ENCODE data around the gene MIAT. TPM values are rescaled to one million over a fixed set of nuclear protein-coding genes. Genes with fewer than 3 reads are reported as not detected.
A peak's percentile ranks its signal among the peaks of the same experiment; 100 is the strongest.

MIAT gene
- total and polyA plus RNA-seq, 9 of the 15 experiments (the other 6 are each of a cell fraction or from before 2014, with no cell fraction given), result 0.03 to 0.93 (median 0.34) TPM

DNA sequence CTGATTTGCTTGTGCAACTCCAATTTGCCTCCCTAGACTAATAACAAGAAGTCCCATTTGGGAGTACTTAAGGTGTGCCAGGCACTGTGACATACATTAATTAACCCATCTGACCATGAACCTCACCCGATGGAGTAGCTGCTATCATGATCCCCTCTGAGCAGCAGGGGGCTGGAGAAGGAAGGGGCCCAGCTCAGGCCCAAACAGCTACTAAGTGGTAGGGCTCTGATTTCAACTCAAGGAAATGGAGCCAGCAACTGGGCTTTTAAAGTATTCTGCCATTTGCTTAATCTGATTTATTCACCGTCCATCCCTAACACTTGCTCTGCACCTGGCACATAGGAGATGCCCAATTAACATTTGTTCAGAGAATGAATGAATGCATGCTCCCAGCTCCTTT is 40.7 kb upstream of the MIAT start:
- 42% methylated on average over 2 of the region's 2 CpGs for WGBS (ENCODE audit: insufficient coverage, low coverage, missing lambda C conversion rate)
- no peaks in the 10 kb centered on the region for H4K20me1 ChIP-seq (replicated peaks; ENCODE audit: control insufficient read depth, insufficient read depth, low read length)
- intact Hi-C loops (cut with micrococcal nuclease), result no loop called here
- CTCF ChIA-PET (ENCODE audit: low intra/inter-chr PET ratio), result no interaction called here
- POLR2A ChIA-PET, result interaction anchor here (0.7 to 1.2 kb wide), 2 partner anchors 20 to 262 kb away, joined by 3 to 4 read pairs; no protein-coding TSS in a partner anchor
- peak overlapping the region; percentile 83 for H2AFZ ChIP-seq (ENCODE audit: low read depth, low read length)
- H3K9me3 ChIP-seq (replicated peaks; ENCODE audit: control insufficient read depth, insufficient read depth, low read depth, low read length), result no peaks in the 10 kb centered on the region
- no peak for ATAC-seq
- H3K36me3 ChIP-seq (ENCODE audit: control insufficient read depth, insufficient read depth, low read length), result no peaks in the 10 kb centered on the region
- H3K4me2 ChIP-seq (ENCODE audit: insufficient read depth, low read length), result no peak overlapping the region
- in situ Hi-C loops (cut with MboI), result no loop called here
- H3K4me1 ChIP-seq (replicated peaks in 1 of 2; ENCODE audit: control insufficient read depth in 2 of 2, insufficient read depth in 2 of 2, low read length in 2 of 2), result peaks cover 41 to 45% of the 10 kb centered on the region in 2 experiments
- DNase-seq (ENCODE audit: extremely low read depth in 1 of 4, low spot score in 3 of 4), result peak in 1 of 4 experiments; percentile 25
- no peak for FAIRE-seq
- no peaks in the 10 kb centered on the region for H3K9me1 ChIP-seq (ENCODE audit: control insufficient read depth, insufficient read depth, low read length)
- no peak overlapping the region for H3K27ac ChIP-seq (ENCODE audit: extremely low read depth, low read depth, low read length)
- no peak overlapping the region for H3K9ac ChIP-seq (ENCODE audit: insufficient read depth in 1 of 2, low read depth in 2 of 2, low read length in 2 of 2)
- no peak overlapping the region for H3K4me3 ChIP-seq
- no peaks in the 10 kb centered on the region for H3K27me3 ChIP-seq (ENCODE audit: control insufficient read depth in 2 of 2, insufficient read depth in 2 of 2, low read length in 2 of 2)
- no TSS peak for BruUV-seq (replicated peaks)
- H3K79me2 ChIP-seq (ENCODE audit: control insufficient read depth, insufficient read depth, low read length), result no peaks in the 10 kb centered on the region
- TF ChIP-seq KDM2B (CRISPR knock-in tag; IDR thresholded peaks at IDR 0.05), result no peak
- 0 out of 6 replicates have a peak, but pooled peaks of 1 of the 3 experiments have one; percentile 23 for TF ChIP-seq ZBTB11 (CRISPR knock-in tag; IDR thresholded peaks at IDR 0.05)
